Common myeloid progenitor, CD34-positive (primary cell): ENCODE data around the gene PCDHGA8. TPM values are rescaled to one million over a fixed set of nuclear protein-coding genes. Genes with fewer than 3 reads are reported as not detected.
"Not testable (repeated sequence)": the region's sequence is repeated elsewhere in the genome, so short reads cannot be mapped to it uniquely, and the experiment has no call there.

Source experiments
- CTCF ChIA-PET: fragments of 350-600 bp; sonication (Branson Sonifier 250); formaldehyde crosslinking; loops from one replicate; lab custom pipeline; 2021; ENCODE audit warnings: antibody characterized with exemption; lab: Charles Lee
- POLR2A ChIA-PET: fragments of 350-600 bp; sonication (Branson Sonifier 250); formaldehyde crosslinking; loops from one replicate; lab custom pipeline; 2021; ENCODE audit warnings: antibody characterized with exemption; lab: Charles Lee
- DNase-seq, 3 donors: peaks; one replicate each; pipeline versions ENCODE4 v3.0.0 to v3.0.0-alpha.2; 2013
- H3K27ac ChIP-seq, 2 experiments: 1 replicate in 1 of 2; 2 replicates in 1 of 2; pipeline ENCODE4 v1.7.0; 2013; ENCODE audit warnings: inconsistent platforms in 2 of 2, low read length in 2 of 2, mild to moderate bottlenecking in 2 of 2, low read depth in 1 of 2, moderate library complexity in 1 of 2; ENCODE audit not compliant: severe bottlenecking in 2 of 2, insufficient read depth in 1 of 2, poor library complexity in 1 of 2
- H3K27me3 ChIP-seq, 5 experiments: replicated peaks in 2 of 5; 1 replicate in 3 of 5; 2 replicates in 2 of 5; pipeline versions ENCODE4 v1.6.1 to v1.7.0; 2013; ENCODE audit warnings: low read length in 4 of 5, mild to moderate bottlenecking in 2 of 5, moderate library complexity in 2 of 5, inconsistent platforms in 1 of 5; ENCODE audit not compliant: insufficient read depth in 5 of 5, control insufficient read depth in 4 of 5
- H3K36me3 ChIP-seq, 4 experiments: 1 replicate in 2 of 4; 2 replicates in 2 of 4; pipeline versions ENCODE4 v1.6.1 to v1.7.0; 2013; ENCODE audit warnings: low read length in 3 of 4, control low read depth in 1 of 4, mild to moderate bottlenecking in 1 of 4; ENCODE audit not compliant: control insufficient read depth in 4 of 4, insufficient read depth in 4 of 4
- H3K4me1 ChIP-seq, 4 experiments: 1 replicate in 3 of 4; 2 replicates in 1 of 4; pipeline versions ENCODE4 v1.6.1 to v1.7.1; 2013; ENCODE audit warnings: low read length in 3 of 4, mild to moderate bottlenecking in 3 of 4, control low read depth in 1 of 4, inconsistent platforms in 1 of 4, moderate library complexity in 1 of 4; ENCODE audit not compliant: control insufficient read depth in 4 of 4, insufficient read depth in 4 of 4; ENCODE audit errors: control extremely low read depth in 1 of 4
- H3K4me3 ChIP-seq, 7 experiments: 1 replicate in 4 of 7; 2 replicates in 3 of 7; pipeline versions ENCODE4 v1.5.1 to v1.7.0; 2013; ENCODE audit warnings: mild to moderate bottlenecking in 7 of 7, low read length in 6 of 7, moderate library complexity in 6 of 7, inconsistent platforms in 2 of 7, low read depth in 2 of 7, control low read depth in 1 of 7; ENCODE audit not compliant: insufficient read depth in 4 of 7, control insufficient read depth in 1 of 7; ENCODE audit errors: extremely low read depth in 1 of 7
- H3K9me3 ChIP-seq, 5 experiments: 1 replicate in 4 of 5; 2 replicates in 1 of 5; pipeline versions ENCODE4 v1.6.1 to v1.7.1; 2013; ENCODE audit warnings: low read length in 4 of 5, mild to moderate bottlenecking in 2 of 5, inconsistent platforms in 1 of 5, low read depth in 1 of 5, moderate library complexity in 1 of 5; ENCODE audit not compliant: control insufficient read depth in 4 of 5, insufficient read depth in 2 of 5; ENCODE audit errors: control extremely low read depth in 1 of 5
- WGBS: methylation state at CpG from one replicate; pipeline ENCODE4 v1.1.5; 2013; ENCODE audit not compliant: insufficient coverage; 5-methylcytosine and 5-hydroxymethylcytosine counted together
- polyA plus RNA-seq: library from polyadenylated mRNA; unstranded; fragments of 120-200 nt; gene quantifications from one replicate; pipeline ENCODE4 v1.2.1, GENCODE V29; 2013

The PCDHGA8 gene
- 0.17 TPM for polyA plus RNA-seq

GRCh38 chr5:141392429-141393198, at the start of gene PCDHGA8:
Gene PCDHGA8 (plus strand): TSS chr5:141392633. CDS start chr5:141392814, 181 bp downstream.
- peak within 1 kb of the TSS in 1 of 7 experiments; percentile 28 for H3K4me3 ChIP-seq
- H3K4me1 ChIP-seq: no peaks in the 10 kb centered on the region
- ChIA-PET CTCF (interaction anchor here (1.3 to 2.5 kb wide), 2 partner anchors 29 to 165 kb away, joined by 4 to 9 read pairs; partner anchors contain the start of gene PCDHGA11), POLR2A (no interaction called here)
- no peak within 1 kb of the TSS for H3K27ac ChIP-seq
- H3K9me3 ChIP-seq: peaks cover 3 to 72% (median 55%) of the 10 kb centered on the region in 5 experiments
- WGBS: 33% methylated on average over 35 of the region's 38 CpGs
- H3K27me3 ChIP-seq: peaks cover 13 to 76% (median 37%) of the 10 kb centered on the region in 5 experiments
- peak in 2 of 3 donors; percentile 49 to 52 for DNase-seq
- H3K36me3 ChIP-seq: peaks cover 0 to 8% (median 0%) of the 10 kb centered on the region in 4 experiments

- Histone ChIP-seq H3K4me1 (no peaks in the 10 kb centered on the region), H3K9me3 (peaks cover 12 to 71% (median 45%) of the 10 kb centered on the region in 5 experiments), H3K27me3 (peaks cover 14 to 84% (median 30%) of the 10 kb centered on the region in 5 experiments), H3K4me3 (no peak overlapping the region), H3K36me3 (peaks cover 0 to 9% (median 0%) of the 10 kb centered on the region in 4 experiments), H3K27ac (no peak overlapping the region)
- DNase-seq: no peak
- ChIA-PET CTCF (interaction anchor here (0.7 to 2.6 kb wide), 7 partner anchors 8 to 74 kb away, joined by 3 to 7 read pairs (median 4); partner anchors contain the start of genes PCDHGA1, PCDHGA4 and TAF7), POLR2A (no interaction called here)
- 60% methylated on average over 1 of the region's 1 CpG for WGBS
Observed at GRCh38 chr5:141342773-141343172, 49.7 kb upstream of the PCDHGA8 start.

- peak within 1 kb of the TSS in 4 of 7 experiments; percentile 6 to 51 (median 10) for H3K4me3 ChIP-seq
- POLR2A ChIA-PET: no interaction called here
- no peaks in the 10 kb centered on the region for H3K4me1 ChIP-seq
- H3K27ac ChIP-seq: no peak within 1 kb of the TSS
- H3K9me3 ChIP-seq: peaks cover 12 to 64% (median 42%) of the 10 kb centered on the region in 5 experiments
- H3K36me3 ChIP-seq: peaks cover 0 to 9% (median 0%) of the 10 kb centered on the region in 4 experiments
- 2% methylated on average over 6 of the region's 9 CpGs for WGBS
- CTCF ChIA-PET: interaction anchor here (0.7 to 2.6 kb wide), 6 partner anchors 9 to 73 kb away, joined by 3 to 7 read pairs (median 4); partner anchors contain the start of genes PCDHGA1, PCDHGA4 and TAF7
- peaks cover 13 to 83% (median 27%) of the 10 kb centered on the region in 5 experiments for H3K27me3 ChIP-seq
- DNase-seq: peak in 2 of 3 donors; percentile 66 to 76
Observed at GRCh38 chr5:141343242-141343952, 49.0 kb upstream of the PCDHGA8 start, which contains the start of gene PCDHGA3. Gene PCDHGA3 (plus strand): TSS chr5:141343829. CDS start chr5:141344034, 205 bp downstream.

GRCh38 chr5:141343953-141344463, 48.4 kb upstream of the PCDHGA8 start:
- POLR2A ChIA-PET: no interaction called here

GRCh38 chr5:141345327-141345726, 47.1 kb upstream of the PCDHGA8 start:
- H3K4me3 ChIP-seq: no peak overlapping the region
- no peak overlapping the region for H3K27ac ChIP-seq
- peaks cover 13 to 79% (median 14%) of the 10 kb centered on the region in 5 experiments for H3K27me3 ChIP-seq
- ChIA-PET CTCF (no interaction called here), POLR2A (no interaction called here)
- WGBS: 24% methylated on average over 16 of the region's 20 CpGs
- peaks cover 0 to 6% (median 0%) of the 10 kb centered on the region in 4 experiments for H3K36me3 ChIP-seq
- H3K9me3 ChIP-seq: peaks cover 14 to 58% (median 33%) of the 10 kb centered on the region in 5 experiments
- no peaks in the 10 kb centered on the region for H3K4me1 ChIP-seq
- no peak for DNase-seq

More at GRCh38 chr5:141343953-141344463, 48.4 kb upstream of the PCDHGA8 start:
- CTCF ChIA-PET: interaction anchor here (1.0 to 2.6 kb wide), 4 partner anchors 9 to 26 kb away, joined by 3 to 7 read pairs (median 4); partner anchors contain the start of gene TAF7
- peaks cover 17 to 82% (median 22%) of the 10 kb centered on the region in 5 experiments for H3K27me3 ChIP-seq
- H3K9me3 ChIP-seq: peaks cover 17 to 63% (median 37%) of the 10 kb centered on the region in 5 experiments
- peak overlapping the region in 4 of 7 experiments; percentile 6 to 51 (median 10) for H3K4me3 ChIP-seq
- H3K36me3 ChIP-seq: peaks cover 0 to 9% (median 0%) of the 10 kb centered on the region in 4 experiments
- no peak for DNase-seq
- no peaks in the 10 kb centered on the region for H3K4me1 ChIP-seq
- 24% methylated on average over 27 of the region's 31 CpGs for WGBS
- no peak overlapping the region for H3K27ac ChIP-seq

GRCh38 chr5:141346017-141346416, 46.4 kb upstream of the PCDHGA8 start:
- WGBS: 35% methylated on average over 6 of the region's 35 CpGs
- H3K36me3 ChIP-seq, DNase-seq, H3K4me1 ChIP-seq, H3K27ac ChIP-seq, POLR2A ChIA-PET, H3K4me3 ChIP-seq, CTCF ChIA-PET: not testable (repeated sequence)
- Histone ChIP-seq H3K9me3 (peaks cover 20 to 58% (median 36%) of the 10 kb centered on the region in 5 experiments), H3K27me3 (peaks cover 17 to 79% (median 20%) of the 10 kb centered on the region in 5 experiments)
